Measurements from ENCODE around the gene SRA1. TPM values are rescaled to one million over a fixed set of nuclear protein-coding genes. Genes with fewer than 3 reads are reported as not detected.
"Not testable (repeated sequence)": the region's sequence is repeated elsewhere in the genome, so short reads cannot be mapped to it uniquely, and the experiment has no call there.

Gene SRA1
- total RNA-seq, 2 donors from 2014 or later: 10.9 to 12.5 TPM

GRCh38 chr5:140594169-140594568 is 36.9 kb upstream of the SRA1 start:
- peaks cover 27% of the 10 kb centered on the region for H3K4me1 ChIP-seq
- H3K9me3 ChIP-seq: no peaks in the 10 kb centered on the region
- DNase-seq: peak in 1 of 4 donors; percentile 17
- no peaks in the 10 kb centered on the region for H3K36me3 ChIP-seq (replicated peaks in 1 of 2; ENCODE audit: insufficient read depth in 1 of 2, low read depth in 2 of 2)
- no peaks in the 10 kb centered on the region for H3K27me3 ChIP-seq
- H3K27ac ChIP-seq: no peak overlapping the region
- intact Hi-C loops (cut with DNase I): no loop called here
- H3K4me3 ChIP-seq: no peak overlapping the region
- TF ChIP-seq POLR2A (IDR thresholded peaks at IDR 0.05): no peak
- TF ChIP-seq CTCF (IDR thresholded peaks at IDR 0.05): no peak
- 61% methylated on average over 6 of the region's 6 CpGs; no CpG with 5 or more reads in 1 of the 2 donors for WGBS, 2 donors
- ATAC-seq: no peak

- ATAC-seq; H3K36me3 ChIP-seq (replicated peaks in 1 of 2; ENCODE audit: insufficient read depth in 1 of 2, low read depth in 2 of 2): not testable (repeated sequence)
Observed at GRCh38 chr5:140593070-140593469, 35.8 kb upstream of the SRA1 start.

GRCh38 chr5:140591747-140592372 is 34.6 kb upstream of the SRA1 start:
- Histone ChIP-seq H3K27ac (no peak overlapping the region), H3K4me1 (peaks cover 20% of the 10 kb centered on the region), H3K9me3 (no peaks in the 10 kb centered on the region), H3K36me3 (replicated peaks in 1 of 2; ENCODE audit: insufficient read depth in 1 of 2, low read depth in 2 of 2) (no peaks in the 10 kb centered on the region), H3K4me3 (no peak overlapping the region), H3K27me3 (no peaks in the 10 kb centered on the region)
- intact Hi-C loops (cut with DNase I): no loop called here
- WGBS, 2 donors: 70% methylated on average over 4 to 5 of the region's 5 CpGs
- ATAC-seq: no peak
- TF ChIP-seq CTCF (IDR thresholded peaks at IDR 0.05) (no peak), POLR2A (IDR thresholded peaks at IDR 0.05) (no peak)
- no peak for DNase-seq

More at GRCh38 chr5:140593070-140593469, 35.8 kb upstream of the SRA1 start:
- DNase-seq: peak in 1 of 4 donors; percentile 17
- WGBS, 2 donors: 30 to 34% methylated on average over 10 of the region's 14 CpGs
- H3K4me3 ChIP-seq; H3K27me3 ChIP-seq; intact Hi-C loops (cut with DNase I); H3K9me3 ChIP-seq; H3K27ac ChIP-seq: not testable (repeated sequence)
- peak in 1 of 3 donors; percentile 3 for TF ChIP-seq POLR2A (IDR thresholded peaks at IDR 0.05)
- peaks cover 27% of the 10 kb centered on the region for H3K4me1 ChIP-seq

- DNase-seq (no peak), ATAC-seq (no peak)
- Histone ChIP-seq H3K4me1 (peaks cover 12% of the 10 kb centered on the region), H3K9me3 (no peaks in the 10 kb centered on the region), H3K4me3 (no peak overlapping the region), H3K36me3 (replicated peaks in 1 of 2; ENCODE audit: insufficient read depth in 1 of 2, low read depth in 2 of 2) (no peaks in the 10 kb centered on the region), H3K27me3 (no peaks in the 10 kb centered on the region), H3K27ac (no peak overlapping the region)
- TF ChIP-seq POLR2A (IDR thresholded peaks at IDR 0.05) (no peak), CTCF (IDR thresholded peaks at IDR 0.05) (no peak)
- intact Hi-C loops (cut with DNase I): no loop called here
- 76 to 77% methylated on average over 2 to 7 of the region's 7 CpGs for WGBS, 2 donors
Observed at GRCh38 chr5:140590861-140591260, 33.6 kb upstream of the SRA1 start.

- H3K27ac ChIP-seq: peak overlapping the region in 1 of 4 donors; percentile 48
- TF ChIP-seq CTCF (IDR thresholded peaks at IDR 0.05): no peak
- no peak for TF ChIP-seq POLR2A (IDR thresholded peaks at IDR 0.05)
- intact Hi-C loops (cut with DNase I): no loop called here
- DNase-seq (no peak), ATAC-seq (peak; percentile 40)
- H3K36me3 ChIP-seq (replicated peaks in 1 of 2; ENCODE audit: insufficient read depth in 1 of 2, low read depth in 2 of 2): no peaks in the 10 kb centered on the region
- H3K9me3 ChIP-seq: no peaks in the 10 kb centered on the region
- no peak overlapping the region for H3K4me3 ChIP-seq
- no peaks in the 10 kb centered on the region for H3K4me1 ChIP-seq
- no peaks in the 10 kb centered on the region for H3K27me3 ChIP-seq
- WGBS, 2 donors: 61 to 72% methylated on average over 5 of the region's 5 CpGs
Observed at GRCh38 chr5:140588311-140589070, 31.2 kb upstream of the SRA1 start.

Data from body of pancreas (tissue), 4 donors.